ENCODE measurements around the gene CRB3. TPM values are rescaled to one million over a fixed set of nuclear protein-coding genes. Genes with fewer than 3 reads are reported as not detected.
A peak's percentile ranks its signal among the peaks of the same experiment; 100 is the strongest.

Gene CRB3
- total and polyA plus RNA-seq, 2 of the 13 experiments (the other 11 are each of a cell fraction or from before 2014, with no cell fraction given): 10.6 to 25.6 TPM

DNA sequence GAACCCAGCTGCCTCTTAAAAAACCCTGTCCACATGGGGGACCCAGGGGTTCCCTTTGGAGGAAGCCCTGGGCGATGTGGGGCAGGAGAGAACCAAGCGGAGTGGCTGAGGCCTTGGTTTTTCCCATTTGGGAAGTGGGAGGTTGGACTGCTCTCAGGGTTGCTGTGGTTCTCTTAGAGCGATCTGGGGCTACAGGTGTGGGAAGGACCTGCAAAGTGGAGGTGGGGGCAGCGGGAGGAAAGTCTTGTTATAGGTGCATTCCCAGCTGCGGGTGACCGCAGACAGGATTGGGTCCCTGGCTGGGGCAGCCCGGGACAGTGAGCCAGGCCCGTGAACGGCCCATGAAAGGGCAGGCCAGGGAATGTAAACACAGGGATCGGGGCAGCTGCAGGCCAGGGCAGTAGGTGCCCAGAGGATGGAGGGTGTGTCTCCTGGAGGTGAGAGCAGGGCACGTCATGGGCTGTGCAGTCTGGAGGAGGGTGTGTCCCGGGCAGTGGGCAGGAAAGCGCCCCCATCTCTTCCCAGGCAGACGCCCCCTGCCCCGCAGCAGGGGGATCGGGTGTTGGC lies 5.3 kb upstream of the CRB3 start (continued):
- TF ChIP-seq, protein P1, sequence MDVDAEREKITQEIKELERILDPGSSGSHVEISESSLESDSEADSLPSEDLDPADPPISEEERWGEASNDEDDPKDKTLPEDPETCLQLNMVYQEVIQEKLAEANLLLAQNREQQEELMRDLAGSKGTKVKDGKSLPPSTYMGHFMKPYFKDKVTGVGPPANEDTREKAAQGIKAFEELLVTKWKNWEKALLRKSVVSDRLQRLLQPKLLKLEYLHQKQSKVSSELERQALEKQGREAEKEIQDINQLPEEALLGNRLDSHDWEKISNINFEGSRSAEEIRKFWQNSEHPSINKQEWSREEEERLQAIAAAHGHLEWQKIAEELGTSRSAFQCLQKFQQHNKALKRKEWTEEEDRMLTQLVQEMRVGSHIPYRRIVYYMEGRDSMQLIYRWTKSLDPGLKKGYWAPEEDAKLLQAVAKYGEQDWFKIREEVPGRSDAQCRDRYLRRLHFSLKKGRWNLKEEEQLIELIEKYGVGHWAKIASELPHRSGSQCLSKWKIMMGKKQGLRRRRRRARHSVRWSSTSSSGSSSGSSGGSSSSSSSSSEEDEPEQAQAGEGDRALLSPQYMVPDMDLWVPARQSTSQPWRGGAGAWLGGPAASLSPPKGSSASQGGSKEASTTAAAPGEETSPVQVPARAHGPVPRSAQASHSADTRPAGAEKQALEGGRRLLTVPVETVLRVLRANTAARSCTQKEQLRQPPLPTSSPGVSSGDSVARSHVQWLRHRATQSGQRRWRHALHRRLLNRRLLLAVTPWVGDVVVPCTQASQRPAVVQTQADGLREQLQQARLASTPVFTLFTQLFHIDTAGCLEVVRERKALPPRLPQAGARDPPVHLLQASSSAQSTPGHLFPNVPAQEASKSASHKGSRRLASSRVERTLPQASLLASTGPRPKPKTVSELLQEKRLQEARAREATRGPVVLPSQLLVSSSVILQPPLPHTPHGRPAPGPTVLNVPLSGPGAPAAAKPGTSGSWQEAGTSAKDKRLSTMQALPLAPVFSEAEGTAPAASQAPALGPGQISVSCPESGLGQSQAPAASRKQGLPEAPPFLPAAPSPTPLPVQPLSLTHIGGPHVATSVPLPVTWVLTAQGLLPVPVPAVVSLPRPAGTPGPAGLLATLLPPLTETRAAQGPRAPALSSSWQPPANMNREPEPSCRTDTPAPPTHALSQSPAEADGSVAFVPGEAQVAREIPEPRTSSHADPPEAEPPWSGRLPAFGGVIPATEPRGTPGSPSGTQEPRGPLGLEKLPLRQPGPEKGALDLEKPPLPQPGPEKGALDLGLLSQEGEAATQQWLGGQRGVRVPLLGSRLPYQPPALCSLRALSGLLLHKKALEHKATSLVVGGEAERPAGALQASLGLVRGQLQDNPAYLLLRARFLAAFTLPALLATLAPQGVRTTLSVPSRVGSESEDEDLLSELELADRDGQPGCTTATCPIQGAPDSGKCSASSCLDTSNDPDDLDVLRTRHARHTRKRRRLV (CRISPR knock-in tag; IDR thresholded peaks at IDR 0.05): no peak
- TF ChIP-seq TP53 (CRISPR knock-in tag; conservative IDR thresholded peaks at IDR 0.05) (no peak), ZC3H4 (CRISPR knock-in tag; IDR thresholded peaks at IDR 0.05; ENCODE audit: borderline replicate concordance) (no peak), ZFY (CRISPR knock-in tag; IDR thresholded peaks at IDR 0.05) (peak; percentile 32; the same call in 1 of the 2 replicates), KAT7 (CRISPR knock-in tag; IDR thresholded peaks at IDR 0.05; ENCODE audit: borderline replicate concordance) (no peak), RELA (CRISPR knock-in tag; IDR thresholded peaks at IDR 0.05) (no peak), EED (CRISPR knock-in tag; IDR thresholded peaks at IDR 0.05) (no peak), PAF1 (CRISPR knock-in tag; IDR thresholded peaks at IDR 0.05) (no peak), HCFC1 (IDR thresholded peaks at IDR 0.05; ENCODE audit: low read depth, low read length) (no peak)
- TF ChIP-seq, protein P2, sequence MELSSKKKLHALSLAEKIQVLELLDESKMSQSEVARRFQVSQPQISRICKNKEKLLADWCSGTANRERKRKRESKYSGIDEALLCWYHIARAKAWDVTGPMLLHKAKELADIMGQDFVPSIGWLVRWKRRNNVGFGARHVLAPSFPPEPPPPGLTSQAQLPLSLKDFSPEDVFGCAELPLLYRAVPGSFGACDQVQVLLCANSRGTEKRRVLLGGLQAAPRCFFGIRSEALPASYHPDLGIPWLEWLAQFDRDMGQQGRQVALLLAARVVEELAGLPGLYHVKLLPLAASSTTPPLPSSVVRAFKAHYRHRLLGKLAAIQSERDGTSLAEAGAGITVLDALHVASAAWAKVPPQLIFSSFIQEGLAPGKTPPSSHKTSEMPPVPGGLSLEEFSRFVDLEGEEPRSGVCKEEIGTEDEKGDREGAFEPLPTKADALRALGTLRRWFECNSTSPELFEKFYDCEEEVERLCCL (CRISPR knock-in tag; IDR thresholded peaks at IDR 0.05; ENCODE audit: borderline replicate concordance): no peak
- TF ChIP-seq, protein P3, sequence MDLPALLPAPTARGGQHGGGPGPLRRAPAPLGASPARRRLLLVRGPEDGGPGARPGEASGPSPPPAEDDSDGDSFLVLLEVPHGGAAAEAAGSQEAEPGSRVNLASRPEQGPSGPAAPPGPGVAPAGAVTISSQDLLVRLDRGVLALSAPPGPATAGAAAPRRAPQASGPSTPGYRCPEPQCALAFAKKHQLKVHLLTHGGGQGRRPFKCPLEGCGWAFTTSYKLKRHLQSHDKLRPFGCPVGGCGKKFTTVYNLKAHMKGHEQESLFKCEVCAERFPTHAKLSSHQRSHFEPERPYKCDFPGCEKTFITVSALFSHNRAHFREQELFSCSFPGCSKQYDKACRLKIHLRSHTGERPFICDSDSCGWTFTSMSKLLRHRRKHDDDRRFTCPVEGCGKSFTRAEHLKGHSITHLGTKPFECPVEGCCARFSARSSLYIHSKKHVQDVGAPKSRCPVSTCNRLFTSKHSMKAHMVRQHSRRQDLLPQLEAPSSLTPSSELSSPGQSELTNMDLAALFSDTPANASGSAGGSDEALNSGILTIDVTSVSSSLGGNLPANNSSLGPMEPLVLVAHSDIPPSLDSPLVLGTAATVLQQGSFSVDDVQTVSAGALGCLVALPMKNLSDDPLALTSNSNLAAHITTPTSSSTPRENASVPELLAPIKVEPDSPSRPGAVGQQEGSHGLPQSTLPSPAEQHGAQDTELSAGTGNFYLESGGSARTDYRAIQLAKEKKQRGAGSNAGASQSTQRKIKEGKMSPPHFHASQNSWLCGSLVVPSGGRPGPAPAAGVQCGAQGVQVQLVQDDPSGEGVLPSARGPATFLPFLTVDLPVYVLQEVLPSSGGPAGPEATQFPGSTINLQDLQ (CRISPR knock-in tag; IDR thresholded peaks at IDR 0.05): no peak
- TF ChIP-seq, protein P4, sequence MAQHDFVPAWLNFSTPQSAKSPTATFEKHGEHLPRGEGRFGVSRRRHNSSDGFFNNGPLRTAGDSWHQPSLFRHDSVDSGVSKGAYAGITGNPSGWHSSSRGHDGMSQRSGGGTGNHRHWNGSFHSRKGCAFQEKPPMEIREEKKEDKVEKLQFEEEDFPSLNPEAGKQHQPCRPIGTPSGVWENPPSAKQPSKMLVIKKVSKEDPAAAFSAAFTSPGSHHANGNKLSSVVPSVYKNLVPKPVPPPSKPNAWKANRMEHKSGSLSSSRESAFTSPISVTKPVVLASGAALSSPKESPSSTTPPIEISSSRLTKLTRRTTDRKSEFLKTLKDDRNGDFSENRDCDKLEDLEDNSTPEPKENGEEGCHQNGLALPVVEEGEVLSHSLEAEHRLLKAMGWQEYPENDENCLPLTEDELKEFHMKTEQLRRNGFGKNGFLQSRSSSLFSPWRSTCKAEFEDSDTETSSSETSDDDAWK (CRISPR knock-in tag; IDR thresholded peaks at IDR 0.05): no peak
- TF ChIP-seq, protein P5, sequence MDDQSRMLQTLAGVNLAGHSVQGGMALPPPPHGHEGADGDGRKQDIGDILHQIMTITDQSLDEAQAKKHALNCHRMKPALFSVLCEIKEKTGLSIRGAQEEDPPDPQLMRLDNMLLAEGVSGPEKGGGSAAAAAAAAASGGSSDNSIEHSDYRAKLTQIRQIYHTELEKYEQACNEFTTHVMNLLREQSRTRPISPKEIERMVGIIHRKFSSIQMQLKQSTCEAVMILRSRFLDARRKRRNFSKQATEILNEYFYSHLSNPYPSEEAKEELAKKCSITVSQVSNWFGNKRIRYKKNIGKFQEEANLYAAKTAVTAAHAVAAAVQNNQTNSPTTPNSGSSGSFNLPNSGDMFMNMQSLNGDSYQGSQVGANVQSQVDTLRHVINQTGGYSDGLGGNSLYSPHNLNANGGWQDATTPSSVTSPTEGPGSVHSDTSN (CRISPR knock-in tag; IDR thresholded peaks at IDR 0.05; ENCODE audit: borderline replicate concordance): no peak
- TF ChIP-seq, protein P6, sequence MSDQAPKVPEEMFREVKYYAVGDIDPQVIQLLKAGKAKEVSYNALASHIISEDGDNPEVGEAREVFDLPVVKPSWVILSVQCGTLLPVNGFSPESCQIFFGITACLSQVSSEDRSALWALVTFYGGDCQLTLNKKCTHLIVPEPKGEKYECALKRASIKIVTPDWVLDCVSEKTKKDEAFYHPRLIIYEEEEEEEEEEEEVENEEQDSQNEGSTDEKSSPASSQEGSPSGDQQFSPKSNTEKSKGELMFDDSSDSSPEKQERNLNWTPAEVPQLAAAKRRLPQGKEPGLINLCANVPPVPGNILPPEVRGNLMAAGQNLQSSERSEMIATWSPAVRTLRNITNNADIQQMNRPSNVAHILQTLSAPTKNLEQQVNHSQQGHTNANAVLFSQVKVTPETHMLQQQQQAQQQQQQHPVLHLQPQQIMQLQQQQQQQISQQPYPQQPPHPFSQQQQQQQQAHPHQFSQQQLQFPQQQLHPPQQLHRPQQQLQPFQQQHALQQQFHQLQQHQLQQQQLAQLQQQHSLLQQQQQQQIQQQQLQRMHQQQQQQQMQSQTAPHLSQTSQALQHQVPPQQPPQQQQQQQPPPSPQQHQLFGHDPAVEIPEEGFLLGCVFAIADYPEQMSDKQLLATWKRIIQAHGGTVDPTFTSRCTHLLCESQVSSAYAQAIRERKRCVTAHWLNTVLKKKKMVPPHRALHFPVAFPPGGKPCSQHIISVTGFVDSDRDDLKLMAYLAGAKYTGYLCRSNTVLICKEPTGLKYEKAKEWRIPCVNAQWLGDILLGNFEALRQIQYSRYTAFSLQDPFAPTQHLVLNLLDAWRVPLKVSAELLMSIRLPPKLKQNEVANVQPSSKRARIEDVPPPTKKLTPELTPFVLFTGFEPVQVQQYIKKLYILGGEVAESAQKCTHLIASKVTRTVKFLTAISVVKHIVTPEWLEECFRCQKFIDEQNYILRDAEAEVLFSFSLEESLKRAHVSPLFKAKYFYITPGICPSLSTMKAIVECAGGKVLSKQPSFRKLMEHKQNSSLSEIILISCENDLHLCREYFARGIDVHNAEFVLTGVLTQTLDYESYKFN (CRISPR knock-in tag; conservative IDR thresholded peaks at IDR 0.05): peak; percentile 23; the same call in 1 of the 2 replicates

Data from HepG2 (cell line).